ENCODE results near the gene PDE12.

DNA sequence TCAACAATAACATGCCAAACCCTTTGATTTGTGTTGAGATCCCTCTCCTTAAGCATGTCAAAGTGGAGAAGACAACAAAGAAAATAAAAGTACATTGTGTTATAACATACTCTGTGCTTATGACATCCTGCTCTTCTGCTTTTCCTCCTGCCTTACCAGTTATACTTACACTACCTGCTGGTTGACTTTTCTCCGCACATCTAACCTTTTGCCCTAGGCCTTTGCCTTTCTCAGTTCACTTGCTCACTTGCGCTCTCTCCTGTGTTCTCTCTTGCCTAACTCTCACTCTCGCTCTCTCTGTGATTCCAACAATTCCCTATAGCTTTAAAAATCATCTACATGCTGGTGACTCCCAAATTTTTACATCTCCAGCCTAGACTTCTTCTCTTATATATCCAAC is 17.6 kb upstream of the PDE12 start:
- TF ChIP-seq YY1 (IDR thresholded peaks at IDR 0.05; ENCODE audit: insufficient read depth, insufficient read length) (no peak), ZNF274 (IDR thresholded peaks at IDR 0.05; ENCODE audit: low read depth, low read length) (no peak)
